DND-41 (cell line): Measurements from ENCODE around the gene MRPL36.

ENCODE experiments used
- ATAC-seq: fragments of 200-7000 bp; cut with Tn5 transposase; 3 replicates; pipeline ENCODE4 v1.9.1; 2021; ENCODE audit warnings: low read depth; ENCODE audit not compliant: insufficient read depth
- DNase-seq: peaks from one replicate; pipeline ENCODE4 v3.0.0-alpha.2; 2020
- H2AFZ ChIP-seq: 2 replicates; pipeline ENCODE4 v1.6.0; 2012; ENCODE audit warnings: low read depth, low read length
- H3K27ac ChIP-seq: 2 replicates; pipeline ENCODE4 v1.5.1; 2012; ENCODE audit warnings: low read length, inconsistent platforms
- H3K27me3 ChIP-seq: fragments of 200-600 bp; sonication (generic); 2 replicates; pipeline ENCODE4 v1.6.0; 2012; ENCODE audit warnings: low read length, mild to moderate bottlenecking, inconsistent platforms; ENCODE audit not compliant: insufficient read depth, poor library complexity
- H3K36me3 ChIP-seq: 2 replicates; pipeline ENCODE4 v1.5.1; 2012; ENCODE audit warnings: low read length, inconsistent platforms; ENCODE audit not compliant: insufficient read depth
- H3K4me1 ChIP-seq: 2 replicates; pipeline ENCODE4 v1.5.1; 2012; ENCODE audit warnings: mild to moderate bottlenecking, low read length; ENCODE audit not compliant: insufficient read depth
- H3K4me2 ChIP-seq: 2 replicates; pipeline ENCODE4 v1.6.0; 2012; ENCODE audit warnings: mild to moderate bottlenecking, moderate library complexity, low read length, inconsistent platforms; ENCODE audit not compliant: insufficient read depth
- H3K4me3 ChIP-seq, 2 experiments: fragments of 200-600 bp in 1 of 2; shearing (Covaris generic) in 1 of 2; 2 replicates each; pipeline ENCODE4 v1.5.1; 2012 to 2016; ENCODE audit warnings: inconsistent platforms in 2 of 2, low read length in 2 of 2, mild to moderate bottlenecking in 2 of 2, low read depth in 1 of 2, moderate library complexity in 1 of 2
- H3K79me2 ChIP-seq: 2 replicates; pipeline ENCODE4 v1.6.0; 2012; ENCODE audit warnings: low read length, inconsistent platforms; ENCODE audit not compliant: insufficient read depth
- H3K9ac ChIP-seq: 2 replicates; pipeline ENCODE4 v1.6.0; 2012; ENCODE audit warnings: low read depth, mild to moderate bottlenecking, inconsistent platforms, low read length, moderate library complexity
- H3K9me3 ChIP-seq: 2 replicates; pipeline ENCODE4 v1.5.1; 2012; ENCODE audit warnings: low read length, moderate library complexity, mild to moderate bottlenecking, inconsistent platforms; ENCODE audit not compliant: insufficient read depth, severe bottlenecking
- H4K20me1 ChIP-seq: 2 replicates; pipeline ENCODE4 v1.6.0; 2012; ENCODE audit warnings: low read length; ENCODE audit not compliant: insufficient read depth
- CTCF ChIP-seq: IDR thresholded peaks from 2 replicates; pipeline ENCODE4 v1.5.1; 2012; ENCODE audit warnings: borderline replicate concordance, low read length, moderate library complexity, mild to moderate bottlenecking; ENCODE audit not compliant: poor library complexity, severe bottlenecking; ENCODE audit errors: extremely low read depth
- EZH2 ChIP-seq: IDR thresholded peaks from 3 replicates; pipeline ENCODE4 v1.6.1; 2012; ENCODE audit warnings: borderline replicate concordance, low read depth, mild to moderate bottlenecking, moderate library complexity, low read length, inconsistent platforms; ENCODE audit not compliant: severe bottlenecking

Gene MRPL36

GRCh38 chr5:1749346-1750124, 50.1 kb downstream of the MRPL36 start:
- DNase-seq (no peak), ATAC-seq (no peak)
- no peak overlapping the region for H3K9ac ChIP-seq
- peaks cover 13% of the 10 kb centered on the region for H3K27me3 ChIP-seq
- no peak overlapping the region for H3K4me3 ChIP-seq
- H2AFZ ChIP-seq = no peak overlapping the region
- H3K4me1 ChIP-seq = no peaks in the 10 kb centered on the region
- H3K36me3 ChIP-seq = no peaks in the 10 kb centered on the region
- no peaks in the 10 kb centered on the region for H3K9me3 ChIP-seq
- H4K20me1 ChIP-seq = no peaks in the 10 kb centered on the region
- H3K27ac ChIP-seq = no peak overlapping the region
- H3K4me2 ChIP-seq = no peak overlapping the region
- TF ChIP-seq CTCF (no peak), EZH2 (no peak)
- no peaks in the 10 kb centered on the region for H3K79me2 ChIP-seq

- H3K36me3 ChIP-seq = no peaks in the 10 kb centered on the region
- no peaks in the 10 kb centered on the region for H3K4me1 ChIP-seq
- no peak for TF ChIP-seq CTCF
- TF ChIP-seq EZH2 = no peak
- no peak overlapping the region for H3K27ac ChIP-seq
- H3K4me3 ChIP-seq = no peak overlapping the region
- H3K9me3 ChIP-seq = no peaks in the 10 kb centered on the region
- H3K27me3 ChIP-seq = peaks cover 13% of the 10 kb centered on the region
- H2AFZ ChIP-seq = no peak overlapping the region
- no peaks in the 10 kb centered on the region for H4K20me1 ChIP-seq
- ATAC-seq (no peak), DNase-seq (no peak)
- no peak overlapping the region for H3K9ac ChIP-seq
- no peaks in the 10 kb centered on the region for H3K79me2 ChIP-seq
- H3K4me2 ChIP-seq = no peak overlapping the region
These were observed 50.8 kb downstream of the MRPL36 start for GRCh38 chr5:1748845-1749244.
